ENCODE data around the gene VPS37D. TPM values are rescaled to one million over a fixed set of nuclear protein-coding genes. Genes with fewer than 3 reads are reported as not detected.
A peak's percentile ranks its signal among the peaks of the same experiment; 100 is the strongest.
"Not testable (repeated sequence)": the region's sequence is repeated elsewhere in the genome, so short reads cannot be mapped to it uniquely, and the experiment has no call there.

Gene VPS37D, protein sequence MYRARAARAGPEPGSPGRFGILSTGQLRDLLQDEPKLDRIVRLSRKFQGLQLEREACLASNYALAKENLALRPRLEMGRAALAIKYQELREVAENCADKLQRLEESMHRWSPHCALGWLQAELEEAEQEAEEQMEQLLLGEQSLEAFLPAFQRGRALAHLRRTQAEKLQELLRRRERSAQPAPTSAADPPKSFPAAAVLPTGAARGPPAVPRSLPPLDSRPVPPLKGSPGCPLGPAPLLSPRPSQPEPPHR
- polyA plus RNA-seq (2011; rRNA removed): 1.8 and 3.7 TPM in 2 replicates
- 1.6 and 3.1 TPM in 2 replicates for polyA minus RNA-seq (2011; rRNA and poly(A)+ RNA removed)

DNA sequence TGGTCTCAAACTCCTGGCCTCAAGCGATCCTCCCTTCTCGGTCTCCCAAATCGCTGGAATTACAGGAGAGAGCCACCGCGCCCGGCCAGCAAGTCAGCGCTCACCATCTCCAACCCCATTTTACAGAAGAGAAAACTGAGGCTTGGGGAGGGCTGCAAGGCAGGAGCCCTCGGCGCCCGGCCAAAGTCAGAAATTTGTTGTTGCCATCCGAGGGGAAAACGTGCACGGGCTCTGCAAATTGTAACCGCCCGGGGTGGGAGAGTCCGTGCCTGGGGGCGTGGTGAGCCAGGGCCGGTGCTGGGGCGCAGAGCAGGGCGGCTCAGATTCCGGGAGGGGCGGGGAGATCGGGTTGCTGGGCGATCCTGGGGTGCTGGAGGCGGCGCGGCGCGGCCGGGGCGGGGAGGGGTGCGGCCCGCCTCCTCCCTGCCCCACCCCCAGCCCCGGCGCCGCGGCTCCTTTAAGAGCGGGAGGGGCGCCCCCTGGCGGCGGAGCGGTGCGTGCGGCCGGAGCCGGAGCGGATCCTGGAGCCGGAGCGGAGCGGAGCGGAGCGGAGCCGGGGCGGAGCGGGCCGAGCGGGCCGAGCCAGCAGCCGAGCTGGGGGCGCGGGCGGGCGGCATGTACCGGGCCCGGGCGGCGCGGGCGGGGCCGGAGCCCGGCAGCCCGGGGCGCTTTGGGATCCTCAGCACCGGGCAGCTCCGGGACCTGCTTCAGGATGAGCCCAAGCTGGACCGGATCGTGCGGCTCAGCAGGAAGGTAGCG is at the start of gene VPS37D:
TSS of gene VPS37D (plus strand) at position 488 of the 759 bp plus-strand sequence. CDS start at position 616, 128 bp downstream.
- Histone ChIP-seq H3K27me3 (ENCODE audit: control insufficient read depth, insufficient read depth, low read length) (peaks cover 6% of the 10 kb centered on the region), H3K27ac (ENCODE audit: low read depth, low read length) (no peak within 1 kb of the TSS), H3K4me3 (ENCODE audit: low read depth, low read length) (peak within 1 kb of the TSS; percentile 73), H3K9me3 (ENCODE audit: control insufficient read depth, insufficient read depth, low read length) (no peaks in the 10 kb centered on the region)
- POLR2A ChIA-PET: interaction anchor here (0.5 to 1.6 kb wide), 3 partner anchors 31 to 60 kb away, joined by 3 to 4 read pairs (median 4); no protein-coding TSS in a partner anchor
- TF ChIP-seq, protein P1, sequence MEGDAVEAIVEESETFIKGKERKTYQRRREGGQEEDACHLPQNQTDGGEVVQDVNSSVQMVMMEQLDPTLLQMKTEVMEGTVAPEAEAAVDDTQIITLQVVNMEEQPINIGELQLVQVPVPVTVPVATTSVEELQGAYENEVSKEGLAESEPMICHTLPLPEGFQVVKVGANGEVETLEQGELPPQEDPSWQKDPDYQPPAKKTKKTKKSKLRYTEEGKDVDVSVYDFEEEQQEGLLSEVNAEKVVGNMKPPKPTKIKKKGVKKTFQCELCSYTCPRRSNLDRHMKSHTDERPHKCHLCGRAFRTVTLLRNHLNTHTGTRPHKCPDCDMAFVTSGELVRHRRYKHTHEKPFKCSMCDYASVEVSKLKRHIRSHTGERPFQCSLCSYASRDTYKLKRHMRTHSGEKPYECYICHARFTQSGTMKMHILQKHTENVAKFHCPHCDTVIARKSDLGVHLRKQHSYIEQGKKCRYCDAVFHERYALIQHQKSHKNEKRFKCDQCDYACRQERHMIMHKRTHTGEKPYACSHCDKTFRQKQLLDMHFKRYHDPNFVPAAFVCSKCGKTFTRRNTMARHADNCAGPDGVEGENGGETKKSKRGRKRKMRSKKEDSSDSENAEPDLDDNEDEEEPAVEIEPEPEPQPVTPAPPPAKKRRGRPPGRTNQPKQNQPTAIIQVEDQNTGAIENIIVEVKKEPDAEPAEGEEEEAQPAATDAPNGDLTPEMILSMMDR (IDR thresholded peaks at IDR 0.05; ENCODE audit: low read depth, low read length): peak; percentile 64
- CTCF ChIA-PET: interaction anchor here (0.6 to 1.4 kb wide), 9 partner anchors 15 to 504 kb away, joined by 3 to 9 read pairs (median 4); no protein-coding TSS in a partner anchor
- DNase-seq (ENCODE audit: low read depth, low spot score): peak; percentile 57

DNA sequence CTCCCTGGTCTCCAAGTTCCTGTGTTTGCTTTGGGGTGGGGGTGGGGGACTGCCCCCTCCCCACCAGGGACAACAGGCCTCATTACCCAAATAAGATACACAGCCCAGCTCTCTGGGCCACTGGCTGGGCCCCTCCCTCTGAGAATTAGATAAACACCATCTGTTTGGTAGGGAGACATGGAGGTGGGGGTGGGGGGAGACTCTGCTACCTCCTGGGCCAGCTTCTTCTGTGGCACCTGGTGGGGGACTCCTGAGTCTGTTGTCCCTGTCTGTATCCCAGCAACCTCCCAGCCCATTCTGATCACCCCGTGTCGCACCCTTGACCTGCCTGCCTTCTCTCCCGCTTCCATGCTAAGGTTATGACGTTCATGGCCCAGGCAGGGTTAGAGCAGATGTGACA is 49.1 kb upstream of the VPS37D start:
- TF ChIP-seq, protein P1 (IDR thresholded peaks at IDR 0.05; ENCODE audit: low read depth, low read length): no peak
- ChIA-PET CTCF (interaction anchor here (7.0 kb wide), 1 partner anchor 11 kb away, joined by 50 read pairs; no protein-coding TSS in a partner anchor), POLR2A (no interaction called here)
- no peak for DNase-seq (ENCODE audit: low read depth, low spot score)
- Histone ChIP-seq H3K9me3 (ENCODE audit: control insufficient read depth, insufficient read depth, low read length) (no peaks in the 10 kb centered on the region), H3K27ac (ENCODE audit: low read depth, low read length) (no peak overlapping the region), H3K4me3 (ENCODE audit: low read depth, low read length) (no peak overlapping the region), H3K27me3 (ENCODE audit: control insufficient read depth, insufficient read depth, low read length) (peaks cover 26% of the 10 kb centered on the region)

DNA sequence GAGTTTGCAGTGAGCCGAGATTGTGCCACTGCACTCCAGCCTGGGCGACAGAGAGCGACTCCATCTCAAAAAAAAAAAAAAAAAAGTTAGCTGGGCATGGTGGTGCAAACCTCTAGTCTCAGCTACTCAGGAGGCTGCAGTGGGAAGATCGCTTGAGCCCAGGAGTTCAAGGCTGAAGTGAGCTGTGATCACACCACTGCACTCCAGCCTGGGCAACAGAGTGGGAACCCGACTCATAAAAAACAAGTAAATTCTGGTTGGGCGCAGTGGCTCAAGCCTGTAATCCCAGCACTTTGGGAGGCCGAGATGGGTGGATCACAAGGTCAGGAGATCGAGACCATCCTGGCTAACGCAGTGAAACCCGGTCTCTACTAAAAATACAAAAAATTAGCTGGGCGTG is 48.2 kb upstream of the VPS37D start:
- DNase-seq (ENCODE audit: low read depth, low spot score); POLR2A ChIA-PET; H3K9me3 ChIP-seq (ENCODE audit: control insufficient read depth, insufficient read depth, low read length); H3K4me3 ChIP-seq (ENCODE audit: low read depth, low read length); H3K27ac ChIP-seq (ENCODE audit: low read depth, low read length): not testable (repeated sequence)
- H3K27me3 ChIP-seq (ENCODE audit: control insufficient read depth, insufficient read depth, low read length): peaks cover 29% of the 10 kb centered on the region
- CTCF ChIA-PET: interaction anchor here (1.3 to 7.0 kb wide), 2 partner anchors 10 to 12 kb away, joined by 3 to 50 read pairs; no protein-coding TSS in a partner anchor

DNA sequence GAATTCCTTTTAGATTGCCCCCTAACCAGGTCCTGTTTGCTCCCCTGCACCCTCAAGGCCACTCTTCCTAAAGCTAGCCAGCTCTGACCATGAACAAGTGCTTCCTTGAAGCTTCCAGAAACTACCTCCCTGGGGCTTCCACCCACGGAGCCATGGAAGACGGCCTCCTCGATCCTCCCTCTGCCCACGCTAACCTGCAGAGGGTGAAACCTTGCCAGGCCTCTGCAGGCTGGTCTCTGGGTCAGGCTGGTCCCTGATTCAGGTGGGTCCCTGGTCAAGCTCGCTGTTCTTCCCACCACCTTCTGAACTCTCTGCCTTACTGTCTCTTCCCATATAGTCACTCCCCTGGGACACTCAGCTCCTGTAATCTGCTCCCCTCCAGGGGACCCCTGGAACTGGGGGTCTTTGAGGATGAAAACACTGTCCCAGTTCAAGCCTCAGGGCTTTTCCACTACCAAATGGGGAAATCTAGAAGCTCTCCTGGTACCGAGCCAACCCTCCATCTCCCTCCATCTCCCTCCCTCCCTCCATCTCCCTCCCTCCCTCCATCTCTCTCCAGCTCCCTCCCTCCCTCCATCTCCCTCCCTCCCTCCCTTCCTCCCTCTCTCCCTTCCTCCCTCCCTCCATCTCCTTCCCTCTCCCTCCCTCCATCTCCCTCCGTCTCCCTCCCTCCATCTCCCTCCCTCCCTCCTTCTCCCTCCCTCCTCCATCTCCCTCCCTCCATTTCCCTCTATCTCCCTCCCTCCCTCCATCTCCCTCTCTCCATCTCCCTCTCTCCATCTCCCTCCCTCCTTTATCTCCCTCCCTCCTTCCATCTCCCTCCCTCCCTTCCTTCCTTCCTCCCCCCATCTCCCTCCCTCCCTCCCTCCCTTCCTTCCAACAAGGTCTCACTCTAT is 46.2 kb upstream of the VPS37D start:
- H3K27ac ChIP-seq (ENCODE audit: low read depth, low read length): no peak overlapping the region
- peaks cover 42% of the 10 kb centered on the region for H3K27me3 ChIP-seq (ENCODE audit: control insufficient read depth, insufficient read depth, low read length)
- ChIA-PET POLR2A (interaction anchor here (0.6 kb wide), 1 partner anchor 213 kb away, joined by 3 read pairs; no protein-coding TSS in a partner anchor), CTCF (interaction anchor here (1.6 to 7.0 kb wide), 2 partner anchors 14 to 104 kb away, joined by 4 to 50 read pairs; no protein-coding TSS in a partner anchor)
- no peak overlapping the region for H3K4me3 ChIP-seq (ENCODE audit: low read depth, low read length)
- TF ChIP-seq, protein P1 (IDR thresholded peaks at IDR 0.05; ENCODE audit: low read depth, low read length): no peak
- no peak for DNase-seq (ENCODE audit: low read depth, low spot score)
- H3K9me3 ChIP-seq (ENCODE audit: control insufficient read depth, insufficient read depth, low read length): no peaks in the 10 kb centered on the region

DNA sequence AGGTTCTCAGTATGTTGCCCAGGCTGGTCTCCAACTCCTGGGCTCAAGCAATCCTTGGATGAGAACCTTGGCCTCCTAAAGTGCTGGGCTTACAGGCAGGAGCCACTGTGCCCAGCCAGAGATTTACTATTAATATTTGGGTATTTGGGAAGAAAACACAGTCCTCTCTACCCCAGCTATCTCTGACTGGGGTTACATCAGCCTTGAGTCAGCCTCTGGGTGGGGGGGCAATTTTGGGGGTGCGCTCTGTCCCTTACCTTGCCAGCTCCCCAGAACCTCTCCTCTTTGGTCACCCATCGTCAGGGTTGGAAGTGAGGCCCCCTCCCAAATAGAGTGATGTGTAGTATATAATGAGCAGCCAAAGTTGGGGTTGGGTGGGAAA is 45.1 kb upstream of the VPS37D start:
- POLR2A ChIA-PET: no interaction called here
- CTCF ChIA-PET: interaction anchor here (1.6 kb wide), 1 partner anchor 103 kb away, joined by 4 read pairs; no protein-coding TSS in a partner anchor
- DNase-seq (ENCODE audit: low read depth, low spot score): no peak

More for the DNA sequence above, 45.1 kb upstream of the VPS37D start:
- H3K9me3 ChIP-seq (ENCODE audit: control insufficient read depth, insufficient read depth, low read length): no peaks in the 10 kb centered on the region
- TF ChIP-seq, protein P1 (IDR thresholded peaks at IDR 0.05; ENCODE audit: low read depth, low read length): no peak
- no peak overlapping the region for H3K4me3 ChIP-seq (ENCODE audit: low read depth, low read length)
- peaks cover 45% of the 10 kb centered on the region for H3K27me3 ChIP-seq (ENCODE audit: control insufficient read depth, insufficient read depth, low read length)
- no peak overlapping the region for H3K27ac ChIP-seq (ENCODE audit: low read depth, low read length)
